Measurements from ENCODE around the gene GPR27.

Gene GPR27

GRCh38 chr3:71771126-71771525 lies 17.5 kb downstream of the GPR27 start:
- no peak for TF ChIP-seq CTCF (IDR thresholded peaks at IDR 0.05; ENCODE audit: low read depth, low read length, missing control alignments)
- DNase-seq (ENCODE audit: extremely low read depth, low read depth), result no peak
- no peak overlapping the region for H3K4me3 ChIP-seq (replicated peaks; ENCODE audit: low read depth, low read length)

DNA sequence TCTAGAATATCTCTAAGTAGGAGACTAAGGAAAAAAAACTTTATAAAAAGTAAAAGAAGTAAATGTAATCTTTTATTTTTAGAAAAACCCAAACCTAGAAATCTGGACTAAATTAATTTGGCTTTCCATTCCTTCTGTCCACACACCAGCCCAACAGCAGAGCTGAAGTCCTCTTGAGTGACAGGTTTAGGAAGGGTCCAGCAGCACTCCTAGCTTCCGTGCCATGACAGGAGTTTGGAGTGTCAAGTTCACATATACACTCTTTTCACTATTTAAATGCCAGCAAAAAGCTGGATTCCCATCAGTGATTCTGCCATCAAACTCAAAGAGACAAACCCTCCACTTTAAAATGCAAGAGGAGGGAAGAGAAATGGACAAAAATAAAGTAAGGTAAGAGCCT lies 18.2 kb downstream of the GPR27 start:
- DNase-seq (ENCODE audit: extremely low read depth, low read depth), result no peak
- TF ChIP-seq CTCF (IDR thresholded peaks at IDR 0.05; ENCODE audit: low read depth, low read length, missing control alignments), result no peak
- no peak overlapping the region for H3K4me3 ChIP-seq (replicated peaks; ENCODE audit: low read depth, low read length)

DNA sequence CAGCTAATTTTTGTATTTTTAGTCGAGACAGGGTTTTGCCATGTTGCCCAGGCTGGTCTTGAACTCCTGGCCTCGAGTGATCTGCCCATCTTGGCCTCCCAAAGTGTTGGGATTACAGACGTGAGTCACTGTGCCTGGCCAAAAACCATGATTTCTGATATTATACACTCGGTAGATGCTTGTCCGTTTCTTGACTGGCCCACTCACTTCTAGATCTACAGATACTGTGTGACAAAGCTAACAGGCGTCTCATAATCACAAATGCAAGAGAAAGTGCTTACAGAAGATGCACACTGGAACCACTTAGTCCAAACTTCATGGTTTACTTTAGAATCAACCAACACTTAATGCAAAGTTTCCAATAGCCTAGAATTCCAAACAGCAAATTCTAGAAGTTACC lies 22.9 kb downstream of the GPR27 start:
- TF ChIP-seq CTCF (IDR thresholded peaks at IDR 0.05; ENCODE audit: low read depth, low read length, missing control alignments), result no peak
- no peak for DNase-seq (ENCODE audit: extremely low read depth, low read depth)
- no peak overlapping the region for H3K4me3 ChIP-seq (replicated peaks; ENCODE audit: low read depth, low read length)

- no peak overlapping the region for H3K4me3 ChIP-seq (replicated peaks; ENCODE audit: low read depth, low read length)
- TF ChIP-seq CTCF (IDR thresholded peaks at IDR 0.05; ENCODE audit: low read depth, low read length, missing control alignments), result no peak
- no peak for DNase-seq (ENCODE audit: extremely low read depth, low read depth)
Measured at GRCh38 chr3:71778353-71778752, 24.7 kb downstream of the GPR27 start.

DNA sequence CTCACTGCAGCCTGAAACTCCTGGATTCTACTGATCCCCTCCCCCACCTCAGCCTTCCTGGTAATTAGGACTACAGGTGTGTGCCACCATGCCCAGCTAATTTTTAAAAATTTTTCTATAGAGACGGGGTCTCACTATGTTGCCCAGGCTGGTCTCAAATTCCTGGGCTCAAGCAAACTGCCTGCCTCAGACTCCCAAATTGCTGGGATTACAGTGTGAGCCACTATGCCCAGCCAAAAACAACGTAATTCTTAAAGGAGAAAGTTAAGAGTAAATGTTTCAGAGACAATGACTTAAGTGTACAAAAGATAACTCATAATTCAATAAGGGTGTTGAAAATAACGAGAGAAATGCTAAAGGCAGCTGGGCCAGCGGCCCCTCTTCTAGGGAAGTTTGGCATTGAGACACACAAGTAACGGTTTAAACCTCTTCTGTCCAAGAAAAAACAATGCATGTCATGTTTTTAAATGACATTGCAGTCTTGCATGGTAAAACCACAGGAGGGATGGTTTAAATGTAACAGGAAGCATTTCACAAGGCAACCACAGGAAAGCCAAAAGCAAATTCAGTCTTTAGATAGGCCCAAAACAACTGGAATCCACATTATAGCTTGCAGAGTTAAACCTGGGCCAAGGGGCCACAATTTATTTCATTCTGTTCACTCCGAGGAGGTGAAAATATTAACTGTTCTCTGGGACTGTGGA lies 26.2 kb downstream of the GPR27 start:
- no peak overlapping the region for H3K4me3 ChIP-seq (replicated peaks; ENCODE audit: low read depth, low read length)
- no peak for DNase-seq (ENCODE audit: extremely low read depth, low read depth)
- no peak for TF ChIP-seq CTCF (IDR thresholded peaks at IDR 0.05; ENCODE audit: low read depth, low read length, missing control alignments)

GRCh38 chr3:71780430-71780829 lies 26.8 kb downstream of the GPR27 start:
- TF ChIP-seq CTCF (IDR thresholded peaks at IDR 0.05; ENCODE audit: low read depth, low read length, missing control alignments), result no peak
- no peak overlapping the region for H3K4me3 ChIP-seq (replicated peaks; ENCODE audit: low read depth, low read length)
- DNase-seq (ENCODE audit: extremely low read depth, low read depth), result no peak

DNA sequence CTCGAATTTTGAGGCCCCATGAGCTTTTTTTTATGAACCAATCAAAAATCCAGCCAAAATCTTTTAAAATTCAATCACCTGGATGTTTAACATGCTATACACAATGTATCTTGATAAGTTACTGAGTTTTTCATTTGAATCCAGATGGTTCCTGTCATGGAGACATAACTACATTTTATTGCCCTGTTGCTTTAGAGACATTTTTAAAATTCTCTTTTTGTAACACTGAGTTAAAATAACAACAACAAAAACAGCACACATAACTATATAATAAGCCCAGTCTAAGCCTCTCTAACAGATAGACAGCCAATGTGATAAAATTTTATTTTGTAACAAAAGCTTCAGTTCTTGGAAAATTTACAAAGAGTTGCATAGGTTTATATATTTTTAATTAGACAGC lies 29.5 kb downstream of the GPR27 start:
- no peak for DNase-seq (ENCODE audit: extremely low read depth, low read depth)
- no peak overlapping the region for H3K4me3 ChIP-seq (replicated peaks; ENCODE audit: low read depth, low read length)
- TF ChIP-seq CTCF (IDR thresholded peaks at IDR 0.05; ENCODE audit: low read depth, low read length, missing control alignments), result no peak

Data from HFF-Myc (cell line).